Smooth muscle cell of the brain vasculature (primary cell): ENCODE data around the gene PGM1.
"Not testable (repeated sequence)": the region's sequence is repeated elsewhere in the genome, so short reads cannot be mapped to it uniquely, and the experiment has no call there.

Experiments used
- DNase-seq: peaks from one replicate; pipeline ENCODE4 v3.0.0-alpha.2; 2012; ENCODE audit warnings: low read depth, low spot score

PGM1 gene

GRCh38 chr1:63593303-63593885 is at the start of gene PGM1:
Gene PGM1 (plus strand): TSS chr1:63593411. CDS start chr1:63593489, 78 bp downstream.
- DNase-seq = no peak

- DNase-seq = no peak
These were observed 47.4 kb upstream of the PGM1 start for GRCh38 chr1:63545780-63546179.

DNA sequence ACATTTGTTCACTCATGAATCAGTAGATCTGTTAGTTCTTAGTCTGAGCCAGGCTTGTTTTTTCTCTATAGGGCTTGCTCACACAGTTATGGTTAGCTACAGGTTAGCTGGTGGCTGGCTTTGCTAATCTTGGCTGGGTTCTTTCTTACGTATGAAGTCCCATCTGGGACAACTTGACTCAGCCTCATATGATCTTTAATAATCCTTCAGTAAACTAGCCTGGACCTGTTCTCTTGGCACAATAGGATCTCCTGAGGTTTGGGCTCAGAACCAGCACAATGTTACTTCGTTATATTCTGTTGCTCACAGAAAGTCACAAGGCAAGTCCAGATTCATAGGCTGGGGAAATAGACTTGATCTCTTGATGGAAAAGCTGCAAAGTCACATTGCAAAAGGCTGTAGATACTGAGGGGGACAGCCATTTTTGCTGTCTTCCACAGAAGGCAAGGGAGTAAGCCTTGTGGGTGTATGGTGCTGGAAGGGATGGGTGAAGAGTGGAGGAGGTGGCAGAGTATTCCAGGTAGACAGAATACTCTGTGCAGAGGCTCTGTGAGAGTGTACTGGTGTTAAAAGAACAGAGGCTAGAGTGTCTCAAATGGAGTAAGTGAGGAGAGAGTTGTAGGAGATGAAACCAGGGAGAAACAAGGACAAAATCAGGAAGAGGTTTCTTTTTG is 45.5 kb upstream of the PGM1 start:
- DNase-seq = no peak

DNA sequence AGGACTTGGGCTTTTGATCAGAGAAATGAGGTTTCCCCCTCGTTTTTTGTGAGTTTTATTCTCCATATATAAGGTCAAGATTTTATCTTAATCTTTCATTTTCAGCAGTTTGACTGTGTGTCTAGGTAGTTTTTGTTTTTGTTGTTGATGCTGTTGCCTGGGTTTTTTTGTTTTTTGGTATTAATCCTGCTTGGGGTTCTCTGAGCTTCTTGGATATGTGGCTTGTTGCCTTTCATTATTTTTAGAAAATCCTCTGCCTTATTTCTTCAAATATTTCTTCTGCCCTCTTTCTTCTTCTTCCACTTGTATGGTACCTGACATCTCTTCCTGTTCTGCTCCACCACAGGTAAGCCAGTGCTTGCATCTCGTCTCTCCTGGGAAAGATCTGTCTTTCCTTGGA is 44.9 kb upstream of the PGM1 start:
- no peak for DNase-seq

DNA sequence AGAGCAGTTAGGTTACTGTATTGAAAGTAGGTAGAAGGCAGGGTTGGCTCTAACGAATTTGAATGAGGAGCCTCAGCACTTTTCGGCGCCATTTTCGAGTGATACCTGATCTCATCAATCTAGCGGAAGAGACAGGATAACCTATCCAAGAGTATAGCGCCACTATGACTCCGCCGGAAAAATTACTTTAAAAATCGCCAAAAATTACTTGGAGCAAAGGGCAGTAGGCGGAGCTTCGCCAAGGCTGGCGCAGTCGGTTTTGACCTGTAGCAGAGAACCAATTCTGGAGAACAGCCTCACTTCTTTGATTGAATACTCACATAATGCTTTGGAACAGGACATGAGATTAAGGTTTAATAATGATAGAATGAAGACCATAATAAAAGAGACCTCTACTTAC is 44.3 kb upstream of the PGM1 start:
- DNase-seq = no peak

DNA sequence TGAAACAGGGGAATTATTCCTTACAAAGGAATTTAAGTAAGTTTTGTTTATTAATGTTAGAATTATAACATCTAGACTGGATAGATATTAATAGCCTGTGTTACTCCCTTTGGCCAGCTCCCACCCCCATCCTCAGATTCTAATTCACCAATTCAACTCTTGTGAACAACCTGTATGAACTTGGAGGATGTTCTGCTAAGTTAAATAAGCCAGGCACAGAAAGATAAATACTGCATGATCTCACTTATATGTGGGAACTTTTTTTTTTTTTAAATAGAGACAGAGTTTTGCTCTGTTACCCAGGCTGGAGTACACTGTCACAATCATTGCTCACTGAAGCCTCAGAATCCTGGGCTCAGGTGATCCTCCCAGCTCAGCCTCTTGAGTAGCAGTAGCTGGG is 37.7 kb upstream of the PGM1 start:
- DNase-seq = no peak

GRCh38 chr1:63557365-63557987 is 35.7 kb upstream of the PGM1 start:
- DNase-seq = no peak

GRCh38 chr1:63559357-63559756 is 33.9 kb upstream of the PGM1 start:
- no peak for DNase-seq

DNA sequence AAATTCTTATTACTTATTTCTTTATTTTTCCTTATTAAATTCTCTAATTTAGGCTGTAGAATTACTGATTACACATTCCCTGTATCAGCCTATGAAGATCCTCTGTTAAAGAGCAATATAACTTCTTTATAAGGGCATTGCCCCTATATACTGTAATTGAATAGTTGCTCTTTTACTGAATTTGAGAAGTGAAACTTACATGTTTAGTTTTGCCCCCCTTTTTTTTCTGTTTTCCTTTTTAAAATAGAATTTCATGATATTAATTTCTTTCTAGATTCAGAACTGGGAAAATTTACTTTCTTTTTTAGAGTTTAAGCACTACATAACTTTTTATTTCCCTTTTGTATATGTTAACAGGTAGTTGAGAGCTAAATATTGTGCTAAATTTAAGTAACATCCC is 29.5 kb upstream of the PGM1 start:
- DNase-seq = no peak

GRCh38 chr1:63569068-63569467 is 24.1 kb upstream of the PGM1 start:
- no peak for DNase-seq

DNA sequence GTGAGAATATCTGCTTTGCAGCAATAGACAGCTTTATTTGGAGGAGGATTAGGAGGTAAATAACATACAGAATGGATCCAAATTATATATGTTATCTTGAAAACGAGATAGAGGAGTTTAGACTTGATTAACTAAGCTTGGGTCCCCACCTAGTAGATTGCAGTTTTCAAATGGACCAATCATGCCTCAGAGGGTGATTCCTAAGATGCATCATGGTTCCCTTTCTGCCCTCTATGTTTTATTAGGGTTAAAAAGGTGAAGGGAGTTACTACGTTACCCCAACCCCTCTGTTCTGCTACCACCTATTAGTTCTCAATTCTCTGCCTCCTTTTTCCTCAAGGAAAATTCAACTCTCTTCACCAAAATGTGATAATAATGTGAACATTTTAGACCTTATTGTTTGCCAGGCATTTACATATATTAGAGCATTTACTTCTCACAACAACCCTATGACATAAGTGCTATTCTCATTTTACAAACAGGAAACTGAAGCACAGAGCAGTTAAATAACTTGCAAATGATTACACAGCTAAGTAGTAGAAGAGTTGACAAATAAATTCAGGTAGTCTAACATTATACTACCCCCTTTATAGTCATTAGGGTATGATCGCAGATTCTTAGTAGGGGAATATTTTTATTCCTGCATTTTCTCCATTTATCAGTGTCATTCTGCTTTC is 23.4 kb upstream of the PGM1 start:
- no peak for DNase-seq

- not testable (repeated sequence) for DNase-seq
These were observed 20.5 kb upstream of the PGM1 start for GRCh38 chr1:63572686-63573085.

- DNase-seq = not testable (repeated sequence)
These were observed 18.9 kb upstream of the PGM1 start for GRCh38 chr1:63574203-63574796.

DNA sequence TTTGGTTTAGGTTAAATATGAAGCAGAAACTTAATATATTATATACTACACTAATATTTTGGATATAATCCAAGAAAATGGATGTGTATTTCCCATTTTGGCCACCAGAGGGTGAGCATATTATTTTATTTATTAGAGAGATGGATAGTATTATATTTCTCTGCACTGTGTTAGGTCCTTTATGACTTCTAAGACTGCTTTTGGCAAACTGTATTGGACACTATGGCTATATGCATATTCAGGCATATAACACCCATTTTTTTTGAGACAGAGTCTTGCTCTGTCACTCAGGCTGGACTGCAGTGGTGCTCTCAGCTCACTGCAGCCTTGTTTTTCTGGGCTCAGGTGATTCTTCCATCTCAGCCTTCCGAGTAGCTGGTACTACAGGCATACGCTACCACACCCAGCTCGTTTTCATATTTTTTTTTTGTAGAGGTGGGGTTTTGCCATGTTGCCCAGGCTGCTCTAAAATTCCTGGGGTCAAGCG is 17.8 kb upstream of the PGM1 start:
- DNase-seq = no peak

- DNase-seq = not testable (repeated sequence)
These were observed 6.9 kb upstream of the PGM1 start for GRCh38 chr1:63586326-63586725.

DNA sequence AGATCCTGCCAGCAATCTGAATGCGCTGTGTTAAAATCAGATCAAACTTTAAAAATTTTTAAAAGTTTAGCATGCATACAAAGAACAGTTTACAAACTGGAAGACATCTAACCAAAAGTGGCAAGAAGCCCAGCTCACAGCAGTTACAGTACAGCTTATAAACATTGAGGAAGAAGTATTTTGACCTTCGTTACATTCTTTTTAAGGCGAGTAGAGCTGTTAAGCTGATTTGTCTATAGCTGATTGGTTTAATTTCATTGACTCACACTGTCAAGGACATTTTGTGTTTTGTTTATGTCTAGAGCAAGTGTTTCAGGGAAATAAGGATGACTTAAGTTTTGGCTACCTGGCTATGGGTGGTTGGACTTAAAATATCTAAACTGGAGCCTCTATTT is 3.0 kb upstream of the PGM1 start:
- no peak for DNase-seq

DNA sequence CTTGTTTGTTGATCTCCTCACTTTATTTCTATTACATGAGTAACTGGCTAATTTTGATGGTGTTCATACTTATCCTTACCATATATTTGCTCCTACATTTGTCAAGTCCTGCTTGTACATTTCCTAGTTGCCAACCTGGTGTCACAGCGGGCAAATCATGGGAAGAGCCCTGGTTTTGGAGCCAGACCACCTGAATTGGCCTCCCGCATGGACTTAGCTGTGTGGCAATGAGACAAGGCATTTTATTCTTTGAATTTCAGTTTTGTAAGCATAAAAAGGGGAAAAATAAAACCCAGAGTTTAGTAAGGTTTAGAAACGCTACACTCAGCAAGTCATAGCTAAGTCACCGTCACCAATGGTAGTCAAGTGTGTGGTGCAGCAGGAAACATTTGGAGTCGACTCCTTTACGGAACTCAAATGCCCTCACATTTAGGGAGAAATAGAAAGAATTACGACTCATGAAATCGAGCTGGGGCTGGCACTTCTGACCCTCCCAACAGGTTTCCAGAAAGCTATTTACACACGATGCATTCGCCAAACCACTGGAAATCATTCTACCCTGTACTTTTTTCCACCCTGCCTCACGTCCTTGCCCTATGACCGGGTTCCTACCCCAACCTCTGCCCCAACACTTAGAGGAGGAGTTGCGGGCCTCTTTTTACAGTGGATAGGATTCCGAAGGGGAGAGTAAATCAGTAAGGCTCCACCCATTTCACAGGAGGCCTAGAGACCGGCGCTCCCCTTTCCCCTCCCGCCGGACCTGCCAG is 492 bp upstream of the PGM1 start:
- DNase-seq = no peak

GRCh38 chr1:63593886-63594605 is 835 bp downstream of the PGM1 start:
- no peak for DNase-seq

DNA sequence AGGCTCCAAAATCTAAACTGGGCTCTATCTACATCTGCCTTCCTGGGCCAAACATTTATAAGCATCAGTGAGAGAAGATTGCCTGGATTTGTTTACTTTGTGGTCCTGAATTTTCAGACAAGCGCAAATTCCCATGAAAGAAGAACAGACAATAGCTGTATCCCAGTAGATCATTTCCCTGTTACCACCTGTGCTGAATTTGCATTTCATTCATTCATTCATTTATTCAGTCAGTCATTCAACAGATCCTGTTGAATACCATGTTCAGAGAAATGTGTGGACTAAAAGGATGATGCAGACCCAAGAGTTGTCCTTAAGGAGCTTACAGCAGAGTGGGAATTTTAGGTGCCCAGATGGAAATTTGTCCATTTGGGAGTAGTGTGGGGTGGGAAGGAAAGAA is 2.2 kb downstream of the PGM1 start:
- no peak for DNase-seq

- no peak for DNase-seq
These were observed 6.6 kb downstream of the PGM1 start for GRCh38 chr1:63599799-63600198.

DNA sequence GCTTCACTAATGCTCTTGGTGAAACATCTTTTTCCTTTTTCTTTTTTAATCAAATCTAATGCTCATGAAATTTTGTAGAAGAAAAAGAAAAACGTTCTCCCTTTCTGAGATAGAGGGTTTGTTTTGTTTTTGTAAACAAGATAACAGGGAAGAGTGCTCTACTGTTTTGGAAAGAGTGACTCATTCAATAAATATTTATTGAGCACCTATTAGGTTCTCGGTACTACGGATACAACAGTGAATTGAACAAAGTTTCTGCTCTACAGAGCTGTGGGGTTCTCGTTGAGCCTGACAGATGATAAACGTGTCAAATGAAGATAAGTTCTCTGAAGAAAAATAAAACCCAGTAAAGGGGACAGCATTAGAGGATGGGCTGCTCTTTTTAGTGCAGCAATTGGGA is 7.0 kb downstream of the PGM1 start:
- DNase-seq = no peak
